Hepatocyte (in vitro differentiated cells): ENCODE measurements around the gene FBXL20. TPM values are rescaled to one million over a fixed set of nuclear protein-coding genes. Genes with fewer than 3 reads are reported as not detected.
"Not testable (repeated sequence)": the region's sequence is repeated elsewhere in the genome, so short reads cannot be mapped to it uniquely, and the experiment has no call there.

Experiments used
- DNase-seq: peaks from one replicate; pipeline ENCODE4 v3.0.0-alpha.2; 2016; ENCODE audit warnings: low spot score
- H2AFZ ChIP-seq: fragments of 200-600 bp; sonication (generic); 2 replicates; pipeline ENCODE4 v1.6.0; 2016; ENCODE audit warnings: antibody characterized with exemption, mild to moderate bottlenecking
- H3K27ac ChIP-seq: fragments of 200-600 bp; sonication (generic); 2 replicates; pipeline ENCODE4 v1.5.1; 2016; ENCODE audit warnings: mild to moderate bottlenecking
- H3K27me3 ChIP-seq: fragments of 200-600 bp; sonication (generic); 2 replicates; pipeline ENCODE4 v1.6.1; 2016
- H3K36me3 ChIP-seq: fragments of 200-600 bp; sonication (generic); replicated peaks from 2 replicates; pipeline ENCODE4 v1.5.1; 2016; ENCODE audit warnings: low read depth; ENCODE audit not compliant: insufficient read depth
- H3K4me1 ChIP-seq: fragments of 200-600 bp; sonication (generic); 2 replicates; pipeline ENCODE4 v1.5.1; 2016; ENCODE audit warnings: mild to moderate bottlenecking, moderate library complexity; ENCODE audit not compliant: insufficient read depth
- H3K4me2 ChIP-seq: fragments of 200-600 bp; sonication (generic); 2 replicates; pipeline ENCODE4 v1.6.0; 2016
- H3K4me3 ChIP-seq: fragments of 200-600 bp; sonication (generic); 2 replicates; pipeline ENCODE4 v1.5.1; 2016; ENCODE audit warnings: mild to moderate bottlenecking
- H3K79me2 ChIP-seq: fragments of 200-600 bp; sonication (generic); 2 replicates; pipeline ENCODE4 v1.6.0; 2017; ENCODE audit warnings: mild to moderate bottlenecking
- H3K9me2 ChIP-seq: fragments of 200-600 bp; sonication (generic); replicated peaks from 2 replicates; pipeline ENCODE4 v1.6.0; 2017; ENCODE audit warnings: mild to moderate bottlenecking; ENCODE audit not compliant: insufficient read depth
- H3K9me3 ChIP-seq: fragments of 200-600 bp; sonication (generic); 2 replicates; pipeline ENCODE4 v1.5.1; 2016; ENCODE audit warnings: low read depth, mild to moderate bottlenecking
- H4K20me1 ChIP-seq: fragments of 200-600 bp; sonication (generic); 2 replicates; pipeline ENCODE4 v1.6.0; 2016; ENCODE audit warnings: mild to moderate bottlenecking; ENCODE audit not compliant: insufficient read depth, poor library complexity, severe bottlenecking
- CTCF ChIP-seq: fragments of 200-600 bp; sonication (generic); IDR thresholded peaks from 2 replicates; pipeline ENCODE4 v1.5.1; 2016; ENCODE audit warnings: antibody characterized with exemption, mild to moderate bottlenecking; ENCODE audit not compliant: poor library complexity
- EZH2 ChIP-seq: fragments of 200-600 bp; sonication (generic); IDR thresholded peaks from 2 replicates; pipeline ENCODE4 v1.6.1; 2016; ENCODE audit warnings: antibody characterized with exemption, mild to moderate bottlenecking, borderline replicate concordance
- EZH2phosphoT487 ChIP-seq: fragments of 200-600 bp; sonication (generic); IDR thresholded peaks from one replicate; pipeline ENCODE4 v1.6.1; 2018; ENCODE audit warnings: antibody characterized with exemption, mild to moderate bottlenecking, low read depth, moderate library complexity; ENCODE audit not compliant: unreplicated experiment, severe bottlenecking
- WGBS: methylation state at CpG from one replicate; pipeline ENCODE4 v1.1.6; 2016; ENCODE audit warnings: low lambda C conversion rate; ENCODE audit errors: missing lambda C conversion rate; 5-methylcytosine and 5-hydroxymethylcytosine counted together
- polyA plus RNA-seq: library from polyadenylated mRNA; unstranded; fragments of >200 nt; fragmentation: Nextera tagmentation; extraction: Ambion mirVana; gene quantifications from 2 replicates; pipeline ENCODE4 v1.2.1, GENCODE V29; 2016
- total RNA-seq: library from RNA; depleted of rRNA; stranded (reverse); fragments of >200 nt; gene quantifications from 2 replicates; pipeline ENCODE4 v1.2.3, GENCODE V29; 2014

Gene FBXL20
- total and polyA plus RNA-seq, 2 experiments from 2014 or later: 8.0 to 11.6 TPM

- Histone ChIP-seq H3K27ac (no peak overlapping the region), H3K36me3 (no peaks in the 10 kb centered on the region)
These were observed 48.9 kb downstream of the FBXL20 start for GRCh38 chr17:39352511-39352910.

GRCh38 chr17:39351508-39351907 lies 49.9 kb downstream of the FBXL20 start:
- DNase-seq: no peak
- peaks cover 13% of the 10 kb centered on the region for H3K79me2 ChIP-seq
- no peak overlapping the region for H3K4me2 ChIP-seq
- H3K9me3 ChIP-seq: no peaks in the 10 kb centered on the region
- no peak overlapping the region for H3K27ac ChIP-seq
- H4K20me1 ChIP-seq: no peaks in the 10 kb centered on the region
- TF ChIP-seq CTCF: no peak
- no peak for TF ChIP-seq EZH2
- TF ChIP-seq EZH2phosphoT487: no peak
- H3K4me1 ChIP-seq: no peaks in the 10 kb centered on the region
- no peak overlapping the region for H3K4me3 ChIP-seq
- H3K9me2 ChIP-seq: no peaks in the 10 kb centered on the region
- H2AFZ ChIP-seq: no peak overlapping the region
- no peaks in the 10 kb centered on the region for H3K27me3 ChIP-seq
- no peaks in the 10 kb centered on the region for H3K36me3 ChIP-seq

More at GRCh38 chr17:39352511-39352910, 48.9 kb downstream of the FBXL20 start:
- Histone ChIP-seq H3K9me2 (no peaks in the 10 kb centered on the region), H2AFZ (no peak overlapping the region), H3K9me3 (no peaks in the 10 kb centered on the region), H3K4me1 (no peaks in the 10 kb centered on the region), H3K79me2 (peaks cover 13% of the 10 kb centered on the region), H4K20me1 (no peaks in the 10 kb centered on the region), H3K4me2 (no peak overlapping the region), H3K4me3 (no peak overlapping the region), H3K27me3 (no peaks in the 10 kb centered on the region)
- WGBS: 92% methylated on average over 4 of the region's 4 CpGs
- TF ChIP-seq EZH2phosphoT487 (no peak), EZH2 (no peak), CTCF (no peak)
- no peak for DNase-seq

- Histone ChIP-seq H3K9me3 (no peaks in the 10 kb centered on the region), H2AFZ (no peak overlapping the region), H3K79me2 (peaks cover 13% of the 10 kb centered on the region), H3K4me3 (no peak overlapping the region), H3K4me2 (no peak overlapping the region), H3K27ac (no peak overlapping the region), H3K4me1 (no peaks in the 10 kb centered on the region), H3K27me3 (no peaks in the 10 kb centered on the region), H3K36me3 (no peaks in the 10 kb centered on the region), H4K20me1 (no peaks in the 10 kb centered on the region), H3K9me2 (no peaks in the 10 kb centered on the region)
- TF ChIP-seq CTCF: no peak
- no peak for TF ChIP-seq EZH2
- no peak for TF ChIP-seq EZH2phosphoT487
- DNase-seq: no peak
- WGBS: 80% methylated on average over 3 of the region's 3 CpGs
These were observed 52.2 kb downstream of the FBXL20 start for GRCh38 chr17:39349246-39349645.

- H3K79me2 ChIP-seq: peaks cover 11% of the 10 kb centered on the region
- WGBS: 96% methylated on average over 5 of the region's 5 CpGs
- H3K36me3 ChIP-seq, H3K4me3 ChIP-seq, H3K27me3 ChIP-seq, H3K9me3 ChIP-seq, H2AFZ ChIP-seq, H3K4me1 ChIP-seq, H4K20me1 ChIP-seq, H3K4me2 ChIP-seq, H3K27ac ChIP-seq, H3K9me2 ChIP-seq, DNase-seq: not testable (repeated sequence)
These were observed 54.6 kb downstream of the FBXL20 start for GRCh38 chr17:39346863-39347262.
